ENCODE data around the gene SCLT1. TPM values are rescaled to one million over a fixed set of nuclear protein-coding genes. Genes with fewer than 3 reads are reported as not detected.

Gene SCLT1
- total and polyA plus RNA-seq, 7 donors = 3.0 to 18.8 (median 9.9) TPM

DNA sequence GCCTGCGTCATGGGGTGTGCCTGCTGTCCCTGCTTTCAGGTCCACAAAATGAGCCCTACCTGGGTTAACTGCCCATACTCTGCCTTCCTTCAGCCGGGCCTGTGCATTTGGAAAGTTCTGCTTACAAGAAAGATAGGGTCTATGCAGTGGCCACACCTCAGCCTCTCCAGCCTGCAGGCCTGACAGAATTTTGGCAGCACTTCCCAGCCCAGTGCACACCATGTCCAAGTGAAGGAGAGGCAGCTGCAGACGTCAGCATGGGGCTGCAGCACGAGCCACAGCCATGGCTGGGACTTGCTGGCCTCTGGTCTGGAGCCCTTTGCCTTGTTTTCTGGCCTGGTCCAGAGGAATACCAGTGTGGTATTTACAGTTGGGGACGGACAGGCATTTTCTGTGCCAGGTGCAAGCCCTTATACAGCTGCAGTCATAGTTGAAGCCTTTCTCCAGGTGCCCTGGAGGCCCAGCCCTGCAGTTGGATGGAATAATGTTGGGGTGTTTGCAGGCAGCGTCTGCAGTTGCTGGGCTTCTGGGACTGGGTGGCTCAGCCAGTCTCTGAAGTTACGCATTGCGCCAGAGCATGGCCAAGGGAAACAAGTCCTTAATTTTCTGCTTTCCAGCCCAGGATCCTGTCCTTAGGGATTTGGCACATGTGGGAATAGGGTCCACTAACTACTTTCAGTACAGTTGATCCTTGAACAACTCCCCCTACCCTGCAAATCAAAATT, 257.7 kb downstream of the SCLT1 start:
- H3K27ac ChIP-seq = peak overlapping the region in 3 of 4 donors; percentile 52 to 72 (median 59)
- peaks cover 0 to 64% (median 43%) of the 10 kb centered on the region in 4 donors for H3K4me1 ChIP-seq
- H3K27me3 ChIP-seq = no peaks in the 10 kb centered on the region
- intact Hi-C loops (cut with DNase I) = no loop called here
- no peak overlapping the region for H3K4me3 ChIP-seq
- peak; percentile 90 for DNase-seq
- 75 to 78% methylated on average over 8 of the region's 8 CpGs for WGBS, 2 donors
- TF ChIP-seq EP300 (IDR thresholded peaks at IDR 0.05) (peak in 2 of 4 donors; percentile 18 to 22), POLR2AphosphoS5 (IDR thresholded peaks at IDR 0.05) (peak in 2 of 4 donors; percentile 44 to 56), POLR2A (IDR thresholded peaks at IDR 0.05) (no peak)
- peaks cover 0 to 17% (median 3%) of the 10 kb centered on the region in 4 donors for H3K36me3 ChIP-seq
- H3K9me3 ChIP-seq = no peaks in the 10 kb centered on the region

Small RNA genes lying within 50 kb of the gene (small RNA-seq; reads per million reads assigned to genes)
- gene AC093826.2 = 0 reads per million in 3 donors

Other genes starting within 250 kb of the SCLT1 start
- 10 to 100 TPM in 1 of 4 donors, 1 to 10 TPM in 3; 3.9 to 10.7 (median 4.2) TPM for gene C4orf33, start 2.6 kb upstream of the SCLT1 start, total RNA-seq
- 10 to 100 TPM; 11.4 to 37.2 (median 30.6) TPM for gene C4orf33, start 2.6 kb upstream of the SCLT1 start, polyA plus RNA-seq

All from sigmoid colon (tissue), 7 donors.